RWPE2 (cell line): ENCODE measurements around the gene FAM3D.

Source experiments
- ATAC-seq: fragments of 200-7000 bp; cut with Tn5 transposase; 3 replicates; pipeline ENCODE4 v1.9.1; 2021; ENCODE audit warnings: low read depth
- DNase-seq: peaks from one replicate; pipeline ENCODE4 v3.0.0-alpha.2; 2020; ENCODE audit warnings: low spot score
- H3K27ac ChIP-seq: fragments of 450-650 bp; 2 replicates; pipeline ENCODE4 v1.5.1; 2017; ENCODE audit warnings: mild to moderate bottlenecking; ENCODE audit not compliant: poor library complexity, severe bottlenecking
- H3K27me3 ChIP-seq: fragments of 250-450 bp; sonication (Bioruptor Pico); 2 replicates; pipeline ENCODE4 v1.5.1; 2021; ENCODE audit warnings: mild to moderate bottlenecking, moderate library complexity; ENCODE audit not compliant: insufficient read depth, poor library complexity, severe bottlenecking
- H3K36me3 ChIP-seq: fragments of 250-450 bp; sonication (Bioruptor Pico); 2 replicates; pipeline ENCODE4 v1.5.1; 2020; ENCODE audit warnings: low read depth, mild to moderate bottlenecking, moderate library complexity
- H3K4me1 ChIP-seq: fragments of 250-450 bp; sonication (Bioruptor Pico); 2 replicates; pipeline ENCODE4 v1.5.1; 2021; ENCODE audit warnings: mild to moderate bottlenecking, moderate library complexity; ENCODE audit not compliant: insufficient read depth, poor library complexity, severe bottlenecking
- H3K4me3 ChIP-seq: fragments of 250-450 bp; sonication (Bioruptor Pico); 2 replicates; pipeline ENCODE4 v1.5.1; 2021; ENCODE audit warnings: mild to moderate bottlenecking, moderate library complexity; ENCODE audit not compliant: severe bottlenecking
- H3K9me3 ChIP-seq: fragments of 250-450 bp; sonication (Bioruptor Pico); 2 replicates; pipeline ENCODE4 v1.5.1; 2021; ENCODE audit warnings: mild to moderate bottlenecking, moderate library complexity; ENCODE audit not compliant: severe bottlenecking
- TF ChIP-seq, protein P1 (sequence below): fragments of 450-650 bp; IDR thresholded peaks from one replicate; pipeline ENCODE4 v1.5.1; 2017; ENCODE audit warnings: mild to moderate bottlenecking, moderate library complexity; ENCODE audit not compliant: poor library complexity, severe bottlenecking

FAM3D gene

GRCh38 chr3:58635371-58636285 lies 30.9 kb downstream of the FAM3D start:
- Histone ChIP-seq H3K9me3 (no peaks in the 10 kb centered on the region), H3K27ac (no peak overlapping the region), H3K4me1 (no peaks in the 10 kb centered on the region), H3K27me3 (no peaks in the 10 kb centered on the region), H3K36me3 (no peaks in the 10 kb centered on the region), H3K4me3 (no peak overlapping the region)
- DNase-seq = no peak
- TF ChIP-seq, protein P1, sequence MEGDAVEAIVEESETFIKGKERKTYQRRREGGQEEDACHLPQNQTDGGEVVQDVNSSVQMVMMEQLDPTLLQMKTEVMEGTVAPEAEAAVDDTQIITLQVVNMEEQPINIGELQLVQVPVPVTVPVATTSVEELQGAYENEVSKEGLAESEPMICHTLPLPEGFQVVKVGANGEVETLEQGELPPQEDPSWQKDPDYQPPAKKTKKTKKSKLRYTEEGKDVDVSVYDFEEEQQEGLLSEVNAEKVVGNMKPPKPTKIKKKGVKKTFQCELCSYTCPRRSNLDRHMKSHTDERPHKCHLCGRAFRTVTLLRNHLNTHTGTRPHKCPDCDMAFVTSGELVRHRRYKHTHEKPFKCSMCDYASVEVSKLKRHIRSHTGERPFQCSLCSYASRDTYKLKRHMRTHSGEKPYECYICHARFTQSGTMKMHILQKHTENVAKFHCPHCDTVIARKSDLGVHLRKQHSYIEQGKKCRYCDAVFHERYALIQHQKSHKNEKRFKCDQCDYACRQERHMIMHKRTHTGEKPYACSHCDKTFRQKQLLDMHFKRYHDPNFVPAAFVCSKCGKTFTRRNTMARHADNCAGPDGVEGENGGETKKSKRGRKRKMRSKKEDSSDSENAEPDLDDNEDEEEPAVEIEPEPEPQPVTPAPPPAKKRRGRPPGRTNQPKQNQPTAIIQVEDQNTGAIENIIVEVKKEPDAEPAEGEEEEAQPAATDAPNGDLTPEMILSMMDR = no peak
- ATAC-seq = no peak

DNA sequence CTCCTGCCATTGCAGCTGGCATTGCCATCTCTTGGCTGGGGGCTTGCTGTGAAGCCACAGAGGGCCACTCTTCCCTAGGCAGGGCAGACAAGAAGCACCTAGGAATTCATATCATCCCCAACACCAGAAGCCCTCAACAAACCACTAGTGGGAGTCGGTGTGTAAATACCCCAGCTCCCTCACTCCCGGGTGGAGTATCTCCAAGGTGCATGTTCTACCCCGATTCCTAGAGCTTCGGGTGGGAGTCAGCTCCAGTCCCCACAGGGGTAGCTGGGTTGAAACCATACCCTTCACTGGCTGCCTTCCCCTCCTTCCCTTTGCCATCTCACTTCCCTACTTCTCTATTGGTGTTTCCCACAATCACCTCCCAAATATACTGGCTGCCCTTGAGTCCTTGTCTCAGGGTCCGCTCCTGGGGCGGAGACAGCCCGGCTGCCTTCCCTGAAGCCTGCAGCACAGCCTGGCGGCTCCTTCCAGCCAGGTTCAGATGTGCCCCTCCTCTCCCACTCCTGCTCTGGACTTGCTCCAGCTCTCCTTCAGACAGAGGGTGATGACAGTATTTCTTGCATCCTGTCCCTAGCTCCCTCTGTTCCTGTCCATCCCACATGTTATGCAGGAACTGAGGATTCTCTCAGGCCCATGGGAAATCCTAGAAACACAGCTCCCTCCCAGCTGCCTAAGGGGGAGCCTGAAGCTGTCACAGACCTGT lies 33.3 kb downstream of the FAM3D start:
- no peak for ATAC-seq
- TF ChIP-seq, protein P1 = no peak
- no peaks in the 10 kb centered on the region for H3K9me3 ChIP-seq
- no peaks in the 10 kb centered on the region for H3K36me3 ChIP-seq
- DNase-seq = no peak
- no peaks in the 10 kb centered on the region for H3K27me3 ChIP-seq
- H3K27ac ChIP-seq = no peak overlapping the region
- no peaks in the 10 kb centered on the region for H3K4me1 ChIP-seq
- no peak overlapping the region for H3K4me3 ChIP-seq

DNA sequence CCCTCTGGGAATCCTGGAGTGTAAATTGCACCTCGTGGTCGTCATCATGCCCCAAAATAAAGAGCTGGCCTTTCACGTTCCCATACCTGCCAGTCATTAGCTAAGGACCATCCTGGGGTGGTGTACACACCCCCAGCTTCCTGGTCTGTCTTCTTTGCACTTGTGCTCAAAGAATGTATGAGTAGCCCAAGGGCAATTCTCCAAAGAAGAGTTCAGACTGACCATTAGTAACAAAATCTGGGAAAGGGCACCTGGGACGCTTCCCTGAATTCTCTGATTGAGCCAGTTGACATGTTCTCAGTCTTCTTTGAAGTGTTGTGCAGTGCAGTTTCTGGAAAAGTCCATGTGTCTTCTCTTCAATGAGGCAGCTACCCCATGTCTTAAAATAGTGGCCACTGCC lies 34.8 kb downstream of the FAM3D start:
- no peaks in the 10 kb centered on the region for H3K4me1 ChIP-seq

GRCh38 chr3:58630710-58631092 lies 35.9 kb downstream of the FAM3D start:
- H3K27ac ChIP-seq = no peak overlapping the region
- H3K27me3 ChIP-seq = no peaks in the 10 kb centered on the region
- no peaks in the 10 kb centered on the region for H3K4me1 ChIP-seq
- DNase-seq (no peak), ATAC-seq (no peak)
- TF ChIP-seq, protein P1 = no peak
- H3K4me3 ChIP-seq = no peak overlapping the region
- no peaks in the 10 kb centered on the region for H3K9me3 ChIP-seq
- H3K36me3 ChIP-seq = no peaks in the 10 kb centered on the region

More for the DNA sequence above, 34.8 kb downstream of the FAM3D start:
- H3K27ac ChIP-seq = no peak overlapping the region
- H3K4me3 ChIP-seq = no peak overlapping the region
- ATAC-seq (no peak), DNase-seq (no peak)
- H3K9me3 ChIP-seq = no peaks in the 10 kb centered on the region
- TF ChIP-seq, protein P1 = no peak
- no peaks in the 10 kb centered on the region for H3K27me3 ChIP-seq
- no peaks in the 10 kb centered on the region for H3K36me3 ChIP-seq
